ENCODE results near the gene PON2.

- TF ChIP-seq CTCF (IDR thresholded peaks at IDR 0.05; ENCODE audit: insufficient read depth, low read length) (no peak), REST (IDR thresholded peaks at IDR 0.05; ENCODE audit: insufficient replicate concordance, low read depth) (no peak)
Measured at GRCh38 chr7:95441042-95441823, 6.4 kb upstream of the PON2 start.
